Small intestine (tissue), 7 donors: ENCODE measurements around the gene SPATA21. TPM values are rescaled to one million over a fixed set of nuclear protein-coding genes. Genes with fewer than 3 reads are reported as not detected.

Experiments used
- DNase-seq, 2 donors: peaks; one replicate each; pipeline versions ENCODE4 v3.0.0 to v3.0.0-alpha.2; 2013
- FAIRE-seq: peaks from 2 replicates; lab custom pipeline; 2012; peaks lifted over from hg19 to GRCh38; lab: Jason Lieb, UNC
- H3K27ac ChIP-seq, 3 donors: one replicate each; pipeline ENCODE4 v1.5.1; 2013; ENCODE audit warnings: low read length in 2 of 3, mild to moderate bottlenecking in 2 of 3, control low read depth in 1 of 3, inconsistent platforms in 1 of 3, low read depth in 1 of 3, moderate library complexity in 1 of 3
- H3K27me3 ChIP-seq, 3 donors: one replicate each; pipeline ENCODE4 v1.6.1; 2013; ENCODE audit warnings: low read length in 3 of 3, inconsistent platforms in 1 of 3; ENCODE audit not compliant: control insufficient read depth in 3 of 3, insufficient read depth in 3 of 3
- H3K36me3 ChIP-seq, 3 donors: one replicate each; pipeline ENCODE4 v1.6.1; 2013; ENCODE audit warnings: low read length in 3 of 3, inconsistent platforms in 1 of 3, low read depth in 1 of 3, mild to moderate bottlenecking in 1 of 3, moderate library complexity in 1 of 3; ENCODE audit not compliant: control insufficient read depth in 3 of 3, insufficient read depth in 2 of 3
- H3K4me1 ChIP-seq, 3 donors: one replicate each; pipeline ENCODE4 v1.6.1; 2013; ENCODE audit warnings: low read length in 2 of 3, inconsistent platforms in 1 of 3, low read depth in 1 of 3, mild to moderate bottlenecking in 1 of 3, moderate library complexity in 1 of 3; ENCODE audit not compliant: control insufficient read depth in 3 of 3, insufficient read depth in 2 of 3
- H3K4me3 ChIP-seq, 3 donors: one replicate each; pipeline ENCODE4 v1.5.1; 2013; ENCODE audit warnings: low read length in 3 of 3, control low read depth in 1 of 3, inconsistent platforms in 1 of 3, low read depth in 1 of 3, mild to moderate bottlenecking in 1 of 3, moderate library complexity in 1 of 3
- H3K9me3 ChIP-seq, 2 donors: one replicate each; pipeline ENCODE4 v1.6.1; 2013; ENCODE audit warnings: low read depth in 1 of 2, low read length in 1 of 2; ENCODE audit not compliant: control insufficient read depth in 2 of 2, insufficient read depth in 1 of 2
- WGBS, 3 donors: extraction: QIAGEN DNeasy Blood & Tissue Kit; methylation state at CpG; one replicate each; pipeline ENCODE4 v1.1.7; 2013; 5-methylcytosine and 5-hydroxymethylcytosine counted together
- polyA plus RNA-seq, 4 donors: library from polyadenylated mRNA; stranded (reverse) in 3 of 4; unstranded in 1 of 4; fragments of 200-250 nt in 3 of 4; fragments of 120-200 nt in 1 of 4; gene quantifications; one replicate each; pipeline versions ENCODE4 v1.2.1 to v1.2.3, GENCODE V29; 2013
- donor health status: healthy with polysubstance abuse.
- donor health status: control.
- donor health status: control.
- donor health status: Bipolar disorder and iron deficiency.
- donor health status: healthy.

Gene SPATA21
- polyA plus RNA-seq, 4 donors, result 0.18 to 0.27 (median 0.22) TPM; not detected in 1

- H3K4me3 ChIP-seq, result no peak overlapping the region
- H3K4me1 ChIP-seq, result no peaks in the 10 kb centered on the region
- DNase-seq, result no peak
- FAIRE-seq, result no peak
- H3K36me3 ChIP-seq, result no peaks in the 10 kb centered on the region
- H3K9me3 ChIP-seq, result no peaks in the 10 kb centered on the region
- H3K27ac ChIP-seq, result no peak overlapping the region
- H3K27me3 ChIP-seq, result peaks cover 0 to 4% (median 0%) of the 10 kb centered on the region in 3 donors
- 74 to 91% (median 79%) methylated on average over 7 of the region's 7 CpGs for WGBS, 3 donors
Observed at GRCh38 chr1:16422041-16422440, 15.2 kb downstream of the SPATA21 start.

GRCh38 chr1:16421201-16421600 is 16.0 kb downstream of the SPATA21 start:
- 71 to 80% (median 73%) methylated on average over 7 of the region's 7 CpGs for WGBS, 3 donors

GRCh38 chr1:16420424-16421118 is 16.7 kb downstream of the SPATA21 start:
- FAIRE-seq, result no peak
- H3K9me3 ChIP-seq, result no peaks in the 10 kb centered on the region
- H3K4me3 ChIP-seq, result no peak overlapping the region
- no peaks in the 10 kb centered on the region for H3K36me3 ChIP-seq
- H3K4me1 ChIP-seq, result no peaks in the 10 kb centered on the region
- H3K27ac ChIP-seq, result no peak overlapping the region
- peak in 1 of 2 donors; percentile 43 for DNase-seq
- 54 to 63% (median 54%) methylated on average over 9 of the region's 9 CpGs for WGBS, 3 donors
- peaks cover 0 to 4% (median 0%) of the 10 kb centered on the region in 3 donors for H3K27me3 ChIP-seq

More at GRCh38 chr1:16421201-16421600, 16.0 kb downstream of the SPATA21 start:
- no peaks in the 10 kb centered on the region for H3K9me3 ChIP-seq
- DNase-seq (no peak), FAIRE-seq (no peak)
- peaks cover 0 to 4% (median 0%) of the 10 kb centered on the region in 3 donors for H3K27me3 ChIP-seq
- H3K27ac ChIP-seq, result no peak overlapping the region
- H3K4me3 ChIP-seq, result no peak overlapping the region
- no peaks in the 10 kb centered on the region for H3K36me3 ChIP-seq
- no peaks in the 10 kb centered on the region for H3K4me1 ChIP-seq

GRCh38 chr1:16418823-16419425 is 18.3 kb downstream of the SPATA21 start:
- no peaks in the 10 kb centered on the region for H3K9me3 ChIP-seq
- 78 to 84% (median 84%) methylated on average over 7 of the region's 7 CpGs for WGBS, 3 donors
- no peak for FAIRE-seq
- H3K27me3 ChIP-seq, result peaks cover 0 to 4% (median 0%) of the 10 kb centered on the region in 3 donors
- DNase-seq, result no peak
- H3K4me3 ChIP-seq, result no peak overlapping the region
- no peaks in the 10 kb centered on the region for H3K4me1 ChIP-seq
- H3K36me3 ChIP-seq, result no peaks in the 10 kb centered on the region
- no peak overlapping the region for H3K27ac ChIP-seq

GRCh38 chr1:16413191-16413590 is 24.0 kb downstream of the SPATA21 start:
- Histone ChIP-seq H3K27me3 (no peaks in the 10 kb centered on the region), H3K4me3 (no peak overlapping the region), H3K4me1 (no peaks in the 10 kb centered on the region), H3K27ac (no peak overlapping the region), H3K36me3 (no peaks in the 10 kb centered on the region), H3K9me3 (no peaks in the 10 kb centered on the region)
- DNase-seq (no peak), FAIRE-seq (no peak)
- WGBS, 3 donors, result 79 to 87% (median 81%) methylated on average over 3 of the region's 3 CpGs

- H3K4me3 ChIP-seq, result no peak overlapping the region
- no peaks in the 10 kb centered on the region for H3K27me3 ChIP-seq
- WGBS, 3 donors, result 95 to 99% (median 96%) methylated on average over 5 of the region's 5 CpGs
- H3K4me1 ChIP-seq, result no peaks in the 10 kb centered on the region
- DNase-seq, result no peak
- no peak overlapping the region for H3K27ac ChIP-seq
- FAIRE-seq, result no peak
- no peaks in the 10 kb centered on the region for H3K36me3 ChIP-seq
- H3K9me3 ChIP-seq, result no peaks in the 10 kb centered on the region
Observed at GRCh38 chr1:16410803-16411202, 26.4 kb downstream of the SPATA21 start.

- H3K4me1 ChIP-seq, result no peaks in the 10 kb centered on the region
- no peak for FAIRE-seq
- no peak overlapping the region for H3K27ac ChIP-seq
- H3K36me3 ChIP-seq, result no peaks in the 10 kb centered on the region
- H3K9me3 ChIP-seq, result no peaks in the 10 kb centered on the region
- WGBS, 3 donors, result 87 to 89% (median 88%) methylated on average over 15 to 25 of the region's 25 CpGs
- H3K4me3 ChIP-seq, result no peak overlapping the region
- no peaks in the 10 kb centered on the region for H3K27me3 ChIP-seq
- DNase-seq, result no peak
Observed at GRCh38 chr1:16409536-16410152, 27.6 kb downstream of the SPATA21 start.

GRCh38 chr1:16406868-16407267 is 30.4 kb downstream of the SPATA21 start:
- FAIRE-seq, result no peak
- no peak for DNase-seq

More at GRCh38 chr1:16406868-16407267, 30.4 kb downstream of the SPATA21 start:
- no peaks in the 10 kb centered on the region for H3K27me3 ChIP-seq
- H3K4me1 ChIP-seq, result no peaks in the 10 kb centered on the region
- H3K9me3 ChIP-seq, result no peaks in the 10 kb centered on the region
- no peak overlapping the region for H3K27ac ChIP-seq
- peaks cover 0 to 1% (median 0%) of the 10 kb centered on the region in 3 donors for H3K36me3 ChIP-seq
- WGBS, 3 donors, result 89 to 92% (median 89%) methylated on average over 8 to 9 of the region's 9 CpGs
- H3K4me3 ChIP-seq, result no peak overlapping the region
